GM19351 (cell line): ENCODE data around the gene PTPN12.
A peak's percentile ranks its signal among the peaks of the same experiment; 100 is the strongest.
"Not testable (repeated sequence)": the region's sequence is repeated elsewhere in the genome, so short reads cannot be mapped to it uniquely, and the experiment has no call there.

ENCODE experiments used
- ATAC-seq: cut with Tn5 transposase; IDR thresholded peaks from one replicate; pipeline ENCODE4 v1.9.1; 2021; ENCODE audit warnings: mild to moderate bottlenecking, moderate library complexity; ENCODE audit not compliant: unreplicated experiment

PTPN12 gene

GRCh38 chr7:77537136-77537777 lies at the start of gene PTPN12:
TSS of gene PTPN12 (plus strand) at chr7:77537295. CDS start at chr7:77537547, 252 bp downstream.
- peak; percentile 23 for ATAC-seq

DNA sequence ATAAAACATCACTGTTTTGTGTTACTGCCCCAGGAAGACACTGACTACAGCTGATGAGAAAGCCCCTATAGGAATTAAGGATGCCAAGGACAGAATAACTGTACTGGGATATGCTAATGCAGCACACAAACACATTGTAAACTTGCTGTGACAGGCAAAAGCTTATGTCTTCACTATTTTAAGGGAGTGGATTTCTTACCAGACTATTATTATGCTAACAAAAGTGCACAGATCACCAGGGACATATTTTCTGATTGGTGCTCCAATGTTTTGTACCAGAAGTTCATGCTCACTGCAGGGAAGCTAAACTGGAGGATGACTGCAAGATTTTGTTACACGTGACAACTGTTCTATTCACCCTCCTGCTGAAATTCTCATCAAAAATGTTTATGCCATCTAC lies 48.1 kb upstream of the PTPN12 start:
- ATAC-seq = no peak

DNA sequence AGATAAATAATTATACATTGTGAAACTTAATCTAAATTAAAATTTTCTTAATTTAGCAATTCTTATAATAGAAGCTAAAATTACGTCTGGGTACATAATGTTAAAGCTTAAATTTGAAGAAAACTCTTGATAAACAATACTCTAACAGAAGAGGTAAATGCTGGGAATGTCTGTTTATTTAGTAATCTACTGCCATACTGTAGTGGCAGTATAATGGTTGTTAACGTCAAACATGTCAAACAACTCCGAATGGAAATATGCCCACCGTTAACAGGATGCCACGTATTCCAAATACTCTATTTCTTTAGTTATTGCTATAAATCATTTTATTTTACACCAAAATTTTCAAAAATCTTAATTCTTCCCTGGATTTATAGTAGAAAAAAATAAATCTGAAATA lies 40.0 kb upstream of the PTPN12 start:
- no peak for ATAC-seq

DNA sequence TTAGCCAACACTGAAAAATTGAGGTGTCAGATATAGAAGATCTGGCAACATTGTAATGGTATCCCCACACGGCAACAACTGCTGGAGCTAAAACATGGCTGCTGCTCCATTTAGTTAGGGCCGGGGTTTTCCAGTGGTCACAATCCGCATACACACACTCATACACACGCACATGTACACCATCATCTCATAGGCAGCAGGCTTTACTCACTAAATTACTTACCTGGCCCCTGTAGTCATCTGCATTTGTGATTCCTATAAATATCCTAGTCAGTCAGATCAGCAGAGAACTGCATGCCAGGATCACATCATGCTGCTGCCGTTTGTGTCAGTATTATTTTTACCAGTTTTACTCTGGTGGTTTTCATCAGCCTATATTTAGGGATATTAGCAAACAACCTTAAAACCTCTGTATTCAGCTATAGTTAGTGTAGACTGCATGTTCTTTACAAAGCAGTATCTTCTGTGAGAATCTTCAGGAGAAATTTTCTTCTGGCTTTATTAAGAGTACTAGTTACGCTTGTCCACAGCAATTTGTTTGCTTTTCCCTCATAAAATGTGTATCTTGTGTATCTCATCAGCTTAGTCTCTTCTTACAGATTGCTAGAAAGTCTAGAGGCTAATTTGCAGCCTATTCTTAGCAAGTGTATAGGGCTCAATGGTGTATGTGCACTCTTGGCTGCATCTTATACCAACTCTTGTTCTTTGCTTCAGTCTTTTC lies 38.3 kb upstream of the PTPN12 start:
- ATAC-seq = no peak

GRCh38 chr7:77501192-77501515 lies 35.9 kb upstream of the PTPN12 start:
- ATAC-seq = no peak

DNA sequence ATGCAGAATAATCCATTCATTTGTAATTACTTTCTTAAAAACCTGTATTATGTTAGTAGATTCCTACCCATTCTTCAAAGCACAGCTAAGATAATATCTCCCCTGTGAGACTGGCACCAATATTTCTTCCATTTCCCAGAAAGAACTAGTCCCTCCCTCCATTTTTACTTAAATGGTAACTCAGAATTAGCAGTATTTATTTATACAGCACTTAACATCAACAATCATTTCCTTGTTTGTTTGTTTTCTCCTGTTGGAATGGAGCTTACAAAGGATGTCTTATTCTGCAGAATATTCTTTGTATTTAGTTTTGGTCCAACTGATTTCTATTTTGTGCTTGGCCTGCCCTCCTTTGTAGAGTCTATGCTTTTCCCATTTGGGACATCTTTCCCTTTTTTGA lies 32.1 kb upstream of the PTPN12 start:
- ATAC-seq = no peak

DNA sequence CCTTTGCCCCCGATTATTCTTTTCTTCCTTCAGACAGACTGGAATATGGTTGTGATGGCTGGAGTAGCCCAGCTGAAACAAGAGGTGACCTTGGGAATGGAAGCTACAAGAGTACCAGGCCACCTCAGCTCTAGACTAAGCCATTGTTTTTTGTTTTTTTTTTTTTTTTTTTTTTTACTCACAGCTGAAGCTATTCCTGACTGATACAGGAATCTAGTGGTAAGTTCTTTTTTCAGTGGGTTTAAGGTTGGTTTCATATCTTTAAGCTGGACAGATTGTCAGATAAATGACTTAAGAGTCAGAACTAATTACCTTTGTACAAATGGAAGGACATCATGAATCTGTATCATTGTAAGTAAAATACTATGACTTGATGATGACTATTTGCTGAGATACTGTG lies 30.2 kb upstream of the PTPN12 start:
- ATAC-seq = no peak

- ATAC-seq = not testable (repeated sequence)
Observed at GRCh38 chr7:77513002-77513670, 24.0 kb upstream of the PTPN12 start.

DNA sequence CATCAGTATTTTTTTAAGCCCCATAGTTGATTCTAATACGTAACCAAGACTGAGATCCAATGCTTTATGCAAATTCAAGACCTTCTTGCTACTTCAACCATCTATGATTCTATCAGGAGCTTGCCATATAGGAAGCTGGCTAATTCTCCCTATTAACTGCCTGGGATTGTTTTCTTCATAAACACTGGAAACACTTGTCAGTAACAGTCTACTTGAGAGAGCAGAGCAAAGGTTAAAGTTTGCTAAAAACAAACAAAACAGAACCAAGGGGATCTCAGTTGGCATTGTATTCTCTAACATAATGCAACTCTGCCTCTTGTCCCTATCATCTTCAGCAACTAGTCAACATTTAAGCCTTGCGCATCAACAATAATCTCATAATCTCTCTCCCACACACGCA lies 21.0 kb upstream of the PTPN12 start:
- no peak for ATAC-seq

DNA sequence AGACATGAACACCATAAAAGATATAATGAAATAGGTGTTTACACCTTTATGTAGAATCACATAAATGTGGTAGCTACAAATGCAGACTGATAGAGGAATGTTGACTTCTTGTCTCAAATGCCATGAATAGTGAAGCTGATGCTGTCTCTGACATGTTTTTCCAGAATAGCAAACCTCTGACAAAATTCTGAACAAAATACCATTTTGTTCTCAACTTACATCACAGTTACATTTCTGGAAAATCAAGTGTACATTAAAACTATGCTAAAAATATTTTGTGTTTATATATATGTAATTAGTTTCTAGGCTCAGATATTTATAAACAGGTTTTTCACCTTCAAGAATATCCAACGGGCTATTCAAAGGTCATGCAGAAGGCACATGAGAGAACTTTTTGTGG lies 16.8 kb upstream of the PTPN12 start:
- ATAC-seq = no peak

DNA sequence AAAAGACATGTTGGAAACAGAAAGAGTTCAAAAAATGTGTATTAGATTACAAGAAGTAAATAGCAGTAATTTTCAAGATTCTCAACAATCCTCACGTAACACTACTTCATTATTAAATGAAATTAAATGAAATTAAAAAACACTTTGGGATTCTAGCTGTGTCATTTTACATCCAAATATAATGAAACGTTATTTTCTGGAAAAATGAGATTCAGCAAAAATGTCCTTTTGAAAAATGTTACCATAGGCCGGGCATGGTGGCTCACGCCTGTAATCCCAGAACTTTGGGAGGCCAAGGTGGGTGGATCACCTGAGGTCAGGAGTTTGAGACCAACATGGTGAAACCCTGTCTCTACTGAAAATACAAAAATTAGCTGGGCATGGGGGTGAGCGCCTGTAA lies 15.6 kb upstream of the PTPN12 start:
- not testable (repeated sequence) for ATAC-seq

DNA sequence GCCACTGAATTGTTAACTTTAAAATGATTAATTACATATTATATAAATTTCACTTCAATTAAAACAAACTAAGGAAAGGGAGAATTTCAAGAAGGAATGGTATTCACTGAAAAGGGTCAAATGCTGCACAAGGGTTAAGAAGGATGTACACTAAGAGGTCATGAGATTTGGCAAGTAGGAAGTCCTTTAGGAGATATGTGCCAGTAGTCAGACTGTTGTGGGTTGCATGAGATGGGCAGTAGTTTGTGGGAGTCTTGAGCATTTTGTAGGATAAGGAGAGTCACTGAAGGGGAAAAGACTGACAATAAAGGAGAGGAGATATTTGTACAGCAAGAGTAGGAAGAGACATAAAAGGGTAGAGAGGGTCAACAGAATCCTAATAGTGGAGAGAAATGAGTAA lies 12.4 kb upstream of the PTPN12 start:
- ATAC-seq = no peak

- ATAC-seq = no peak
Observed at GRCh38 chr7:77525231-77525630, 11.9 kb upstream of the PTPN12 start.

DNA sequence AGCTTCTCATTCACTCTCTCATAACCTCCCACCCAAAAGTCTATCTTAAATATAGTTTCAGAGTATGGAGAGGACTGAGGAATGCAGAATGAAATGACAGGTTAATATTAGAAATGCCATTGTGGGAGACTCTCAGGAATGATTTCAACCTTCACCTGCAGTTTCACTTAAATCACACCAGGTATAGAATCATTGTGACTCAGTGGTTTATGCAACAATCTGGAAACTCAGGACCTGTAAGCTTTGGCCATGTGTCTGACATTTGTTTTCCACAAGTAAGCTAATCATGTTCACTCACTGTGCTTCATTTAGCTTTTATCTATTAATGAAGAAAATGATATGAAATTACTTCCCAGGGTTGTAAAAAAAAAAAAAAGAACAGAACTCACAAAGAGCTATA lies 8.7 kb upstream of the PTPN12 start:
- no peak for ATAC-seq

DNA sequence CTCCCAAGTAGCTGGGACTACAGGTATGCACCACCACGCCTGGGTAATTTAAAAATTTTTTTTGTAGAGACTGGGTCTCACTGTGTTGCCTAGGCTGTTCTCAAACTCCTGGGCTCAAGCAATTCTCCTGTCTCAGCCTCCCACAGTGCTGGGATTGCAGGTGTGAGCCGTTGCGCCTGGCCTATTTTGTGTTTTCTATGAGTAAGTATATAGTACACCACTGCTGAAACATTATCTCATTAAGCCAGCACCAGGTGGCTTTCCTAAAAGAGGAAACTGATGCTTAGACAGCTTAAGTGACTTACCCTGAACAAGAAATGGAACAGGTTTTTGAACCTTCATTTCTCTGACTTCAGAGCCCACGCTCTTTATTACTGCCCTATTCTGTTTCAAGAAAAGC lies 7.8 kb upstream of the PTPN12 start:
- no peak for ATAC-seq

GRCh38 chr7:77531038-77531437 lies 6.1 kb upstream of the PTPN12 start:
- ATAC-seq = peak; percentile 87

DNA sequence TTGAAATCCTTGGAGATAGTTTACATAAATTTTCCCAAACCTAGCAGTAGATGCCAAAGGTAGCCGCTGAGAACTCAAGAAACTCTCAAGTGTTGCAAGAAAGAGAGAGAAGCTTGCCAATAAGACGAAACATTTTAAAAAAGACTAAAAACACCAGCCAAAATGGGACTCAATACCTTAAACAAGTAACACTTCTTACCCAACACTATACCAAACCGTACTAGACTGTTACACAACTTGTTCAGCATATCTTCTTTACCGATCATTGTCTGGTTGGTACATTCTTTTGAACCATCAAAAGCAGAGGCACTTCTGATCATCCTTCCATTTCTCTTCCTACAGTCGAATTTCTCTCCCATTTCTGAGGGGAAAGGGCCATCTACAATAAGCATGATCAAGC lies 4.8 kb upstream of the PTPN12 start:
- ATAC-seq = no peak

- not testable (repeated sequence) for ATAC-seq
Observed at GRCh38 chr7:77532732-77533131, 4.4 kb upstream of the PTPN12 start.

GRCh38 chr7:77534046-77534445 lies 3.0 kb upstream of the PTPN12 start:
- not testable (repeated sequence) for ATAC-seq

- no peak for ATAC-seq
Observed at GRCh38 chr7:77536017-77536412, 1.1 kb upstream of the PTPN12 start.

DNA sequence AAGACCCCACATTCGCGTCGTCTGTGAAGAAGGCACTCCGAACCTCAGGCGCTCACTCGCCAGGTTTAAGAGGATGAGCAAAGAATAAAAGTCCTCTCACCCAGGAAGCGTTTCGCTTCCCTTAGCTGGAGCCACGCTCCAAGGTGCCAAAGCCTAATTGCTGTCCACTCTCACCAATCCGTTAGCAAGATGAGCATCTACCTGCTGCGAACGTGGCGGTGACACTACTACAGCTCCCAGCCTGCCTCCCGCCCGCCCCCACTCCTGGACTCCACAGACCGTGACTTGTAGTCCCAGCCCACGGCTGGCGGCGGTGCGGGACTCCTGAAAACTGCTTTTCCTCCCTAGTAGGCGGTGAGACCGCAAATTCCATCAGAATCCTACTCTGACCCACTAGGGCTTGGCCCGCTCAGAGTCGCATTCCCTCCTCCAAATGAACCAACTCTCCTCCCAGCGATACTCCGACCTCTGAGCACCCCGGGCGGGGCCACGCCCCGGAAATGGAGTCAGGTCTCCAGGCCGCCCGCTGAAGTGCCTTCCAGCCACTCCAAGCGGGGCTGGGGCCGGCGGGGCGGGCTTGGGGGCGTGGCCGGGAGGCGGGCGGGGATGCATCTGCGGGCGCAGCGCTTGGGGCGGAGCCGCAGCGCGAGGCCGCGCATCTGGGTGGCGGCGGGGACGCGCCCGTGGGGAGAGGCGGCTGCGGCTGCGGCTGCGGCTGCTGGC lies 521 bp upstream of the PTPN12 start:
- ATAC-seq = peak; percentile 90
